Activated T-helper 1 cell treated with anti-CD3 and anti-CD28 coated beads, Interleukin-12 subunit alpha, Interleukin-12 subunit beta, Interleukin-2, Interleukin-4 antibody, amounts not matched to agents 30 ng/mL and 10 ng/mL and 1 ng/mL, durations not matched to agents 14 hours and 24 hours and 36 hours (primary cell): ENCODE data around the gene IQCN. TPM values are rescaled to one million over a fixed set of nuclear protein-coding genes. Genes with fewer than 3 reads are reported as not detected.
A peak's percentile ranks its signal among the peaks of the same experiment; 100 is the strongest.

Experiments
- DNase-seq: peaks from one replicate; pipeline ENCODE4 v3.0.0; 2021; ENCODE audit warnings: low spot score
- H3K27ac Mint-ChIP-seq: one replicate; pipeline ENCODE4 v1.8.0; 2021; ENCODE audit warnings: mild to moderate bottlenecking, mixed read lengths
- H3K27me3 Mint-ChIP-seq: one replicate; pipeline ENCODE4 v1.8.0; 2022; ENCODE audit warnings: mild to moderate bottlenecking, moderate library complexity, mixed read lengths; ENCODE audit not compliant: insufficient read depth
- H3K36me3 Mint-ChIP-seq: one replicate; pipeline ENCODE4 v1.8.0; 2021; ENCODE audit warnings: low read depth, mixed read lengths
- H3K4me1 Mint-ChIP-seq: one replicate; pipeline ENCODE4 v1.8.0; 2021; ENCODE audit warnings: low read depth, mixed read lengths
- H3K4me3 Mint-ChIP-seq: one replicate; pipeline ENCODE4 v1.8.0; 2021; ENCODE audit warnings: mild to moderate bottlenecking, moderate library complexity, mixed read lengths
- H3K9me3 Mint-ChIP-seq: one replicate; pipeline ENCODE4 v1.8.0; 2021; ENCODE audit warnings: mixed read lengths
- intact Hi-C: fragments of 100-400 bp; cut with micrococcal nuclease; formaldehyde crosslinking; loops from one replicate; pipeline ENCODE4 v1.15.1; 2024
- total RNA-seq: library from RNA; stranded (reverse); gene quantifications from 2 replicates; pipeline ENCODE4 v1.2.3, GENCODE V29; 2022

IQCN gene
- total RNA-seq, 1 donor from 2014 or later = 2.8 TPM

- H3K4me1 Mint-ChIP-seq = peaks cover 20% of the 10 kb centered on the region
- no peak overlapping the region for H3K27ac Mint-ChIP-seq
- peaks cover 23% of the 10 kb centered on the region for H3K36me3 Mint-ChIP-seq
- intact Hi-C loops = no loop called here
- H3K27me3 Mint-ChIP-seq = no peaks in the 10 kb centered on the region
- H3K9me3 Mint-ChIP-seq = no peaks in the 10 kb centered on the region
- no peak for DNase-seq
- H3K4me3 Mint-ChIP-seq = no peak overlapping the region
These were observed 36.1 kb upstream of the IQCN start for GRCh38 chr19:18310118-18310909.

- no peak for DNase-seq
- Mint-ChIP-seq H3K9me3 (no peaks in the 10 kb centered on the region), H3K4me3 (no peak overlapping the region), H3K4me1 (peaks cover 25% of the 10 kb centered on the region), H3K36me3 (peaks cover 27% of the 10 kb centered on the region), H3K27ac (no peak overlapping the region), H3K27me3 (no peaks in the 10 kb centered on the region)
- intact Hi-C loops = no loop called here
These were observed 35.3 kb upstream of the IQCN start for GRCh38 chr19:18309525-18310064.

GRCh38 chr19:18308948-18309325 lies 34.7 kb upstream of the IQCN start:
- Mint-ChIP-seq H3K27me3 (peaks cover 1% of the 10 kb centered on the region), H3K27ac (no peak overlapping the region), H3K4me1 (peaks cover 31% of the 10 kb centered on the region), H3K9me3 (no peaks in the 10 kb centered on the region), H3K4me3 (no peak overlapping the region), H3K36me3 (peaks cover 27% of the 10 kb centered on the region)
- intact Hi-C loops = no loop called here
- no peak for DNase-seq

GRCh38 chr19:18308051-18308947 lies 34.0 kb upstream of the IQCN start:
- Mint-ChIP-seq H3K4me3 (no peak overlapping the region), H3K9me3 (no peaks in the 10 kb centered on the region), H3K4me1 (peaks cover 38% of the 10 kb centered on the region), H3K36me3 (peaks cover 27% of the 10 kb centered on the region), H3K27ac (no peak overlapping the region), H3K27me3 (peaks cover 1% of the 10 kb centered on the region)
- intact Hi-C loops = no loop called here
- DNase-seq = no peak

- no peak for DNase-seq
- Mint-ChIP-seq H3K27me3 (peaks cover 1% of the 10 kb centered on the region), H3K4me3 (peak overlapping the region; percentile 92), H3K9me3 (no peaks in the 10 kb centered on the region), H3K27ac (peak overlapping the region; percentile 79), H3K4me1 (peaks cover 40% of the 10 kb centered on the region), H3K36me3 (peaks cover 21% of the 10 kb centered on the region)
- intact Hi-C loops = no loop called here
These were observed 33.0 kb upstream of the IQCN start for GRCh38 chr19:18307271-18307681.

GRCh38 chr19:18306888-18307260 lies 32.6 kb upstream of the IQCN start:
- intact Hi-C loops = no loop called here
- DNase-seq = no peak
- H3K4me1 Mint-ChIP-seq = peaks cover 40% of the 10 kb centered on the region
- H3K27me3 Mint-ChIP-seq = peaks cover 1% of the 10 kb centered on the region
- peak overlapping the region; percentile 92 for H3K4me3 Mint-ChIP-seq
- no peaks in the 10 kb centered on the region for H3K9me3 Mint-ChIP-seq
- H3K36me3 Mint-ChIP-seq = peaks cover 21% of the 10 kb centered on the region
- peak overlapping the region; percentile 79 for H3K27ac Mint-ChIP-seq

- peaks cover 21% of the 10 kb centered on the region for H3K36me3 Mint-ChIP-seq
- H3K4me1 Mint-ChIP-seq = peaks cover 40% of the 10 kb centered on the region
- peak overlapping the region; percentile 92 for H3K4me3 Mint-ChIP-seq
- peaks cover 1% of the 10 kb centered on the region for H3K27me3 Mint-ChIP-seq
- DNase-seq = no peak
- peak overlapping the region; percentile 75 for H3K27ac Mint-ChIP-seq
- intact Hi-C loops = no loop called here
- H3K9me3 Mint-ChIP-seq = no peaks in the 10 kb centered on the region
These were observed 32.1 kb upstream of the IQCN start for GRCh38 chr19:18306209-18306887.

- Mint-ChIP-seq H3K4me1 (peaks cover 40% of the 10 kb centered on the region), H3K27me3 (peaks cover 1% of the 10 kb centered on the region), H3K9me3 (no peaks in the 10 kb centered on the region), H3K36me3 (peaks cover 21% of the 10 kb centered on the region), H3K4me3 (peak overlapping the region; percentile 92), H3K27ac (peak overlapping the region; percentile 98)
- peak; percentile 77 for DNase-seq
- intact Hi-C loops = loop anchor here (1.0 kb wide), 6 partner anchors 10 to 111 kb away; partner anchors contain the start of genes LSM4 and MPV17L2
These were observed 30.4 kb upstream of the IQCN start for GRCh38 chr19:18304458-18305310.

- intact Hi-C loops = loop anchor here (1.0 kb wide), 6 partner anchors 10 to 111 kb away; partner anchors contain the start of genes LSM4 and MPV17L2
- Mint-ChIP-seq H3K27me3 (peaks cover 1% of the 10 kb centered on the region), H3K9me3 (no peaks in the 10 kb centered on the region), H3K4me1 (peaks cover 42% of the 10 kb centered on the region), H3K4me3 (peak overlapping the region; percentile 92), H3K36me3 (peaks cover 21% of the 10 kb centered on the region), H3K27ac (peak overlapping the region; percentile 98)
- DNase-seq = no peak
These were observed 29.9 kb upstream of the IQCN start for GRCh38 chr19:18304208-18304457.

- no peak for DNase-seq
- Mint-ChIP-seq H3K9me3 (no peaks in the 10 kb centered on the region), H3K27ac (peak overlapping the region; percentile 58), H3K4me3 (peak overlapping the region; percentile 37), H3K36me3 (peaks cover 12% of the 10 kb centered on the region), H3K27me3 (peaks cover 1% of the 10 kb centered on the region), H3K4me1 (peaks cover 45% of the 10 kb centered on the region)
- intact Hi-C loops = no loop called here
These were observed 27.5 kb upstream of the IQCN start for GRCh38 chr19:18301718-18302111.

- Mint-ChIP-seq H3K27ac (peak overlapping the region; percentile 52), H3K4me1 (peaks cover 47% of the 10 kb centered on the region), H3K4me3 (peak overlapping the region; percentile 37), H3K27me3 (peaks cover 1% of the 10 kb centered on the region), H3K36me3 (peaks cover 11% of the 10 kb centered on the region), H3K9me3 (peaks cover 2% of the 10 kb centered on the region)
- intact Hi-C loops = no loop called here
- no peak for DNase-seq
These were observed 26.9 kb upstream of the IQCN start for GRCh38 chr19:18300930-18301717.
